H1 (cell line): ENCODE data around the gene P2RX7. TPM values are rescaled to one million over a fixed set of nuclear protein-coding genes. Genes with fewer than 3 reads are reported as not detected.

ENCODE experiments used
- CTCF ChIA-PET: fragments of 300-600 bp; sonication (Branson Sonifier 250); formaldehyde crosslinking; loops from one replicate; lab custom pipeline; 2021; ENCODE audit not compliant: partially characterized antibody; lab: Charles Lee
- POLR2A ChIA-PET: fragments of 300-600 bp; sonication (Branson Sonifier 250); formaldehyde crosslinking; loops from one replicate; lab custom pipeline; 2021; ENCODE audit warnings: inconsistent platforms; ENCODE audit not compliant: partially characterized antibody; lab: Charles Lee
- DNase-seq, 2 experiments: peaks; one replicate each; pipeline versions ENCODE4 v3.0.0 to v3.0.0-alpha.2; 2010 to 2022; ENCODE audit warnings: low spot score in 2 of 2, low read depth in 1 of 2, mixed read lengths in 1 of 2
- FAIRE-seq: peaks from 2 replicates; lab custom pipeline; 2011; peaks lifted over from hg19 to GRCh38; lab: Jason Lieb, UNC
- H2AFZ ChIP-seq: 2 replicates; pipeline ENCODE4 v1.8.1; 2012; ENCODE audit warnings: low read length, inconsistent platforms
- H2AK5ac ChIP-seq: 2 replicates; pipeline ENCODE4 v1.6.1; 2013; ENCODE audit warnings: low read depth, low read length
- H2BK120ac ChIP-seq: replicated peaks from 2 replicates; pipeline ENCODE3; 2013; ENCODE audit warnings: low read depth, low read length, inconsistent platforms
- H2BK12ac ChIP-seq: 2 replicates; pipeline ENCODE4 v1.6.1; 2013; ENCODE audit warnings: low read depth, low read length
- H2BK15ac ChIP-seq: 2 replicates; pipeline ENCODE4 v1.6.1; 2013; ENCODE audit warnings: low read length
- H2BK20ac ChIP-seq: 2 replicates; pipeline ENCODE4 v1.6.1; 2013; ENCODE audit warnings: low read length
- H2BK5ac ChIP-seq: 2 replicates; pipeline ENCODE4 v1.6.1; 2013; ENCODE audit warnings: low read depth, low read length
- H3K14ac ChIP-seq: 2 replicates; pipeline ENCODE4 v1.6.1; 2013; ENCODE audit warnings: inconsistent platforms; ENCODE audit not compliant: insufficient read length
- H3K18ac ChIP-seq: 2 replicates; pipeline ENCODE4 v1.6.1; 2013; ENCODE audit warnings: low read length; ENCODE audit errors: extremely low read depth
- H3K23ac ChIP-seq: 2 replicates; pipeline ENCODE4 v1.6.1; 2013; ENCODE audit warnings: inconsistent platforms; ENCODE audit not compliant: insufficient read length
- H3K23me2 ChIP-seq: 2 replicates; pipeline ENCODE4 v1.6.1; 2013; ENCODE audit warnings: low read depth, low read length
- H3K27ac ChIP-seq: 2 replicates; pipeline ENCODE4 v1.6.1; 2011; ENCODE audit warnings: low read depth, low read length, inconsistent platforms
- H3K27me3 ChIP-seq, 4 experiments: replicated peaks in 1 of 4; 1 replicate in 1 of 4; 2 replicates in 3 of 4; pipeline versions ENCODE4 v1.6.1 to v1.8.1; 2011 to 2013; ENCODE audit warnings: low read length in 3 of 4, mild to moderate bottlenecking in 3 of 4, inconsistent platforms in 2 of 4, mixed read lengths in 2 of 4, moderate library complexity in 1 of 4; ENCODE audit not compliant: control insufficient read depth in 3 of 4, insufficient read depth in 3 of 4; ENCODE audit errors: extremely low read depth in 1 of 4
- H3K36me3 ChIP-seq, 4 experiments: 2 replicates each; pipeline versions ENCODE4 v1.6.1 to v1.8.1; 2011 to 2013; ENCODE audit warnings: mild to moderate bottlenecking in 4 of 4, low read length in 3 of 4, moderate library complexity in 2 of 4, control low read depth in 1 of 4, inconsistent platforms in 1 of 4; ENCODE audit not compliant: insufficient read depth in 4 of 4, control insufficient read depth in 2 of 4
- H3K4ac ChIP-seq: replicated peaks from 2 replicates; pipeline ENCODE3; 2013; ENCODE audit warnings: low read length, low read depth, mixed read lengths, inconsistent platforms; ENCODE audit not compliant: insufficient read length
- H3K4me1 ChIP-seq, 4 experiments: replicated peaks in 1 of 4; 1 replicate in 1 of 4; 2 replicates in 3 of 4; pipeline versions ENCODE4 v1.6.1 to v1.8.1; 2011 to 2013; ENCODE audit warnings: low read length in 3 of 4, inconsistent platforms in 2 of 4, mixed read lengths in 1 of 4; ENCODE audit not compliant: insufficient read depth in 4 of 4, control insufficient read depth in 3 of 4
- H3K4me2 ChIP-seq, 2 experiments: 2 replicates each; pipeline versions ENCODE4 v1.6.1 to v1.8.1; 2011 to 2013; ENCODE audit warnings: low read depth in 2 of 2, low read length in 2 of 2, control low read depth in 1 of 2, inconsistent platforms in 1 of 2, mild to moderate bottlenecking in 1 of 2; ENCODE audit not compliant: insufficient read depth in 1 of 2
- H3K4me3 ChIP-seq, 4 experiments: fragments of 200-600, 300-600 bp in 1 of 4; sonication (generic), shearing (Covaris generic), sonication (Bioruptor Twin) in 1 of 4; 2 replicates each; pipeline versions ENCODE4 v1.5.1 to v1.8.1; 2011 to 2016; ENCODE audit warnings: low read length in 4 of 4, low read depth in 3 of 4, control low read depth in 2 of 4, inconsistent platforms in 2 of 4, mild to moderate bottlenecking in 2 of 4, mixed read lengths in 1 of 4, moderate library complexity in 1 of 4; ENCODE audit not compliant: insufficient read depth in 2 of 4; ENCODE audit errors: extremely low read depth in 1 of 4
- H3K56ac ChIP-seq: replicated peaks from 2 replicates; pipeline ENCODE3; 2013; ENCODE audit warnings: low read depth, mild to moderate bottlenecking, mixed read lengths, low read length, inconsistent platforms; ENCODE audit not compliant: insufficient read length
- H3K79me1 ChIP-seq: 2 replicates; pipeline ENCODE4 v1.6.1; 2013; ENCODE audit warnings: low read depth, low read length, control low read depth
- H3K79me2 ChIP-seq, 2 experiments: 2 replicates each; pipeline versions ENCODE4 v1.6.1 to v1.8.1; 2012 to 2013; ENCODE audit warnings: low read length in 2 of 2, mild to moderate bottlenecking in 2 of 2, inconsistent platforms in 1 of 2; ENCODE audit not compliant: insufficient read depth in 2 of 2, control insufficient read depth in 1 of 2
- H3K9ac ChIP-seq, 4 experiments: replicated peaks in 1 of 4; 1 replicate in 1 of 4; 2 replicates in 3 of 4; pipeline versions ENCODE4 v1.6.1 to v1.8.1; 2011 to 2013; ENCODE audit warnings: low read depth in 3 of 4, low read length in 3 of 4, control low read depth in 2 of 4, mild to moderate bottlenecking in 2 of 4, moderate library complexity in 2 of 4, inconsistent platforms in 1 of 4; ENCODE audit errors: extremely low read depth in 1 of 4
- H3K9me3 ChIP-seq, 2 experiments: 2 replicates each; pipeline versions ENCODE4 v1.6.1 to v1.8.1; 2012 to 2013; ENCODE audit warnings: mild to moderate bottlenecking in 2 of 2, moderate library complexity in 2 of 2, control low read depth in 1 of 2, inconsistent platforms in 1 of 2, low read depth in 1 of 2, low read length in 1 of 2, mixed read lengths in 1 of 2; ENCODE audit not compliant: insufficient read depth in 2 of 2
- H4K20me1 ChIP-seq, 2 experiments: replicated peaks in 1 of 2; 2 replicates each; pipeline versions ENCODE3 to v1.8.1; 2011 to 2013; ENCODE audit warnings: inconsistent platforms in 2 of 2, low read length in 2 of 2, mild to moderate bottlenecking in 1 of 2; ENCODE audit not compliant: insufficient read depth in 2 of 2, control insufficient read depth in 1 of 2
- H4K5ac ChIP-seq: 2 replicates; pipeline ENCODE4 v1.6.1; 2013; ENCODE audit warnings: low read length, low read depth, mixed read lengths, inconsistent platforms; ENCODE audit not compliant: insufficient read length
- H4K8ac ChIP-seq: 2 replicates; pipeline ENCODE4 v1.8.0; 2013; ENCODE audit warnings: mild to moderate bottlenecking, moderate library complexity, low read length, inconsistent platforms; ENCODE audit not compliant: insufficient read depth; ENCODE audit errors: extremely low read depth
- H4K91ac ChIP-seq: replicated peaks from 2 replicates; pipeline ENCODE3; 2013; ENCODE audit warnings: low read length, mixed read lengths, inconsistent platforms; ENCODE audit not compliant: insufficient read length
- BRCA1 ChIP-seq: IDR thresholded peaks from 2 replicates; pipeline ENCODE4 v1.6.1; 2012; ENCODE audit warnings: low read depth, low read length, improper control_type of control experiment
- CBX5 ChIP-seq: fragments of 300-800, 300-1000 bp; sonication (generic); IDR thresholded peaks from 2 replicates; pipeline ENCODE4 v1.7.1; 2016; ENCODE audit warnings: antibody characterized with exemption, low read length, low read depth
- CHD1 ChIP-seq: IDR thresholded peaks from 2 replicates; pipeline ENCODE4 v1.6.1; 2012; ENCODE audit warnings: low read depth, low read length, improper control_type of control experiment
- EGR1 ChIP-seq: IDR thresholded peaks from 2 replicates; pipeline ENCODE4 v1.6.1; 2011; ENCODE audit warnings: low read depth, low read length, borderline replicate concordance
- EP300 ChIP-seq, 2 experiments: IDR thresholded peaks; 1 replicate in 1 of 2; 2 replicates in 1 of 2; pipeline ENCODE4 v1.6.1; 2011 to 2012; ENCODE audit warnings: low read depth in 2 of 2, low read length in 2 of 2, mild to moderate bottlenecking in 2 of 2, borderline replicate concordance in 1 of 2, inconsistent platforms in 1 of 2, moderate library complexity in 1 of 2
- EZH2 ChIP-seq: fragments of 200-600 bp; sonication (generic); IDR thresholded peaks from 2 replicates; pipeline ENCODE4 v1.7.1; 2012; ENCODE audit warnings: low read depth, mild to moderate bottlenecking, moderate library complexity, low read length, inconsistent platforms; ENCODE audit not compliant: severe bottlenecking
- GABPA ChIP-seq: IDR thresholded peaks from 2 replicates; pipeline ENCODE4 v1.6.1; 2011; ENCODE audit warnings: mild to moderate bottlenecking, low read length, moderate library complexity, borderline replicate concordance; ENCODE audit not compliant: insufficient read depth
- GTF2F1 ChIP-seq: IDR thresholded peaks from 2 replicates; pipeline ENCODE4 v1.6.1; 2012; ENCODE audit warnings: low read depth, low read length, improper control_type of control experiment, borderline replicate concordance
- JUN ChIP-seq: IDR thresholded peaks from 2 replicates; pipeline ENCODE4 v1.6.1; 2011; ENCODE audit warnings: low read depth, mild to moderate bottlenecking, improper control_type of control experiment, low read length
- MAFK ChIP-seq: IDR thresholded peaks from 2 replicates; pipeline ENCODE4 v1.6.1; 2012; ENCODE audit warnings: low read depth, mild to moderate bottlenecking, improper control_type of control experiment, low read length
- NRF1 ChIP-seq: IDR thresholded peaks from 2 replicates; pipeline ENCODE4 v1.6.1; 2011; ENCODE audit warnings: mild to moderate bottlenecking, low read depth, low read length, improper control_type of control experiment
- PHF8 ChIP-seq: fragments of 200-600 bp; sonication (generic); conservative IDR thresholded peaks from 2 replicates; pipeline ENCODE4 v1.7.1; 2012; ENCODE audit warnings: low read depth, mild to moderate bottlenecking, inconsistent platforms, low read length, moderate library complexity
- RFX5 ChIP-seq: IDR thresholded peaks from 2 replicates; pipeline ENCODE4 v1.6.1; 2011; ENCODE audit warnings: low read depth, low read length, improper control_type of control experiment, borderline replicate concordance
- SIRT6 ChIP-seq: IDR thresholded peaks from one replicate; pipeline ENCODE4 v1.7.1; 2012; ENCODE audit warnings: low read length, inconsistent platforms
- SIX5 ChIP-seq: IDR thresholded peaks from 2 replicates; pipeline ENCODE4 v1.6.1; 2011; ENCODE audit warnings: mild to moderate bottlenecking, low read depth, low read length
- TAF1 ChIP-seq: IDR thresholded peaks from 2 replicates; pipeline ENCODE4 v1.6.1; 2011; ENCODE audit warnings: mild to moderate bottlenecking, low read depth, low read length
- WGBS, 2 experiments: shearing (Covaris generic) in 1 of 2; methylation state at CpG; one replicate each; pipeline versions ENCODE4 v1.1.6 to v1.1.7; 2013 to 2015; ENCODE audit warnings: low lambda C conversion rate in 2 of 2, mixed read lengths in 2 of 2, inconsistent platforms in 1 of 2, low coverage in 1 of 2, missing lambda C conversion rate in 1 of 2; ENCODE audit not compliant: insufficient replicate concordance in 2 of 2, insufficient coverage in 1 of 2, insufficient read length in 1 of 2; ENCODE audit errors: extremely low coverage in 1 of 2, missing lambda C conversion rate in 1 of 2; 5-methylcytosine and 5-hydroxymethylcytosine counted together
- polyA plus RNA-seq, 7 experiments: library from polyadenylated mRNA; depleted of rRNA in 3 of 7; stranded (reverse) in 5 of 7; unstranded in 2 of 7; fragments of >200 nt in 5 of 7; fragments of 200-250 nt in 2 of 7; gene quantifications; 1 replicate in 5 of 7; 2 replicates in 1 of 7; 4 replicates in 1 of 7; pipeline versions ENCODE4 v1.2.1 to v1.2.3, GENCODE V29; 2011 to 2013; ENCODE audit warnings: missing spikeins in 2 of 7, mixed read lengths in 2 of 7
- total RNA-seq: library from RNA; stranded (reverse); fragmentation: NEBNext Ultra II Directional; extraction: Animal tissue kit (Norgen Biotek cat#: 25700); gene quantifications from 2 replicates; pipeline ENCODE4 v1.2.1, GENCODE V29; 2021

P2RX7 gene
- total and polyA plus RNA-seq, 2 of the 8 experiments (the other 6 are each of a cell fraction or from before 2014, with no cell fraction given) = 0.38 to 0.56 TPM

GRCh38 chr12:121181181-121181580 is 48.5 kb downstream of the P2RX7 start:
- no peaks in the 10 kb centered on the region for H3K9me3 ChIP-seq
- no peak overlapping the region for H3K9ac ChIP-seq
- CTCF ChIA-PET = interaction anchor here (0.7 kb wide), 1 partner anchor 342 kb away, joined by 3 read pairs; no protein-coding TSS in a partner anchor
- H3K23me2 ChIP-seq = no peaks in the 10 kb centered on the region
- no peak overlapping the region for H3K23ac ChIP-seq
- H2AK5ac ChIP-seq = no peak overlapping the region
- TF ChIP-seq PHF8 = no peak
- no peak for TF ChIP-seq SIRT6
- no peak for TF ChIP-seq JUN
- TF ChIP-seq TAF1 = no peak
- no peak for TF ChIP-seq MAFK
- no peak for TF ChIP-seq CHD1
- no peak for TF ChIP-seq EGR1
- no peak for TF ChIP-seq GTF2F1
- TF ChIP-seq BRCA1 = no peak
- no peak for TF ChIP-seq RFX5
- TF ChIP-seq GABPA = no peak
- no peak for TF ChIP-seq NRF1
- no peak for TF ChIP-seq EP300 (IDR thresholded peaks at IDR 0.05; ENCODE audit: borderline replicate concordance in 1 of 2, low read depth in 2 of 2, low read length in 2 of 2)
- TF ChIP-seq CBX5 = no peak
- no peak for TF ChIP-seq EZH2
- TF ChIP-seq SIX5 = no peak
- H3K18ac ChIP-seq = no peak overlapping the region
- H4K20me1 ChIP-seq = no peaks in the 10 kb centered on the region
- H2AFZ ChIP-seq = no peak overlapping the region
- no peak overlapping the region for H2BK15ac ChIP-seq
- FAIRE-seq = no peak
- H2BK5ac ChIP-seq = no peak overlapping the region
- 89% methylated on average over 3 of the region's 3 CpGs; no CpG with 5 or more reads in 1 of the 2 experiments for WGBS, 2 experiments
- H4K91ac ChIP-seq = no peak overlapping the region
- no peaks in the 10 kb centered on the region for H3K36me3 ChIP-seq
- no peaks in the 10 kb centered on the region for H3K4me1 ChIP-seq
- H3K79me1 ChIP-seq = no peaks in the 10 kb centered on the region
- no peak overlapping the region for H3K56ac ChIP-seq
- H3K4ac ChIP-seq = no peak overlapping the region
- 0 out of 2 replicates have a peak overlapping the region, but pooled peaks have one; percentile 39 for H2BK12ac ChIP-seq
- H2BK120ac ChIP-seq = no peak overlapping the region
- no peak overlapping the region for H3K4me2 ChIP-seq
- H3K79me2 ChIP-seq = no peaks in the 10 kb centered on the region
- H3K27me3 ChIP-seq = no peaks in the 10 kb centered on the region
- POLR2A ChIA-PET = no interaction called here
- DNase-seq = no peak
- H2BK20ac ChIP-seq = no peak overlapping the region
- no peak overlapping the region for H3K4me3 ChIP-seq
- no peak overlapping the region for H3K27ac ChIP-seq
- no peak overlapping the region for H4K5ac ChIP-seq
- no peak overlapping the region for H4K8ac ChIP-seq
- H3K14ac ChIP-seq = no peak overlapping the region
